Measurements from ENCODE around the gene KDM5B.
"Not testable (repeated sequence)": the region's sequence is repeated elsewhere in the genome, so short reads cannot be mapped to it uniquely, and the experiment has no call there.

The KDM5B gene

GRCh38 chr1:202728951-202729350, 79.3 kb downstream of the KDM5B start (continued):
- TF ChIP-seq ZSCAN5A (tag by site-specific recombination; IDR thresholded peaks at IDR 0.05) = no peak
- no peak for TF ChIP-seq ZSCAN23 (tag by site-specific recombination; IDR thresholded peaks at IDR 0.05)
- no peak for TF ChIP-seq ZNF664 (tag by site-specific recombination; IDR thresholded peaks at IDR 0.05)
- TF ChIP-seq SCRT2 (tag by site-specific recombination; IDR thresholded peaks at IDR 0.05) = no peak

GRCh38 chr1:202725526-202725925, 82.7 kb downstream of the KDM5B start:
- Histone ChIP-seq H3K9me3 (ENCODE audit: control insufficient read depth, insufficient read depth, low read depth, low read length) (no peaks in the 10 kb centered on the region), H3K27ac (ENCODE audit: extremely low read depth, low read depth, low read length) (no peak overlapping the region), H3K4me3 (ENCODE audit: low read depth, low read length) (no peak overlapping the region), H3K36me3 (ENCODE audit: control insufficient read depth in 2 of 2, insufficient read depth in 1 of 2, low read length in 2 of 2) (peaks cover 7 to 57% of the 10 kb centered on the region in 2 experiments), H3K4me1 (ENCODE audit: control insufficient read depth, insufficient read depth, low read length) (no peaks in the 10 kb centered on the region)
- CTCF ChIA-PET = interaction anchor here (0.6 to 1.8 kb wide), 7 partner anchors 9 to 536 kb away, joined by 3 to 7 read pairs (median 3); no protein-coding TSS in a partner anchor
- POLR2A ChIA-PET = no interaction called here
- TF ChIP-seq PRDM10 (tag by site-specific recombination; IDR thresholded peaks at IDR 0.05) (no peak), ZBTB44 (tag by site-specific recombination; IDR thresholded peaks at IDR 0.05) (no peak), TCF7L2 (IDR thresholded peaks at IDR 0.05; ENCODE audit: borderline replicate concordance, low read depth, low read length) (no peak)

GRCh38 chr1:202723708-202724107, 84.5 kb downstream of the KDM5B start:
- ChIA-PET POLR2A (no interaction called here), CTCF (no interaction called here)
- Histone ChIP-seq H3K36me3 (ENCODE audit: control insufficient read depth in 2 of 2, insufficient read depth in 1 of 2, low read length in 2 of 2) (peaks cover 7 to 39% of the 10 kb centered on the region in 2 experiments; a peak in 2 of 3 replicates), H3K27ac (ENCODE audit: extremely low read depth, low read depth, low read length) (no peak overlapping the region), H3K9me3 (ENCODE audit: control insufficient read depth, insufficient read depth, low read depth, low read length) (no peaks in the 10 kb centered on the region), H3K4me1 (ENCODE audit: control insufficient read depth, insufficient read depth, low read length) (no peaks in the 10 kb centered on the region), H3K4me3 (ENCODE audit: low read depth, low read length) (no peak overlapping the region)
- TF ChIP-seq KLF1 (tag by site-specific recombination; IDR thresholded peaks at IDR 0.05) = no peak
- TF ChIP-seq SP7 (tag by site-specific recombination; IDR thresholded peaks at IDR 0.05) = no peak
- TF ChIP-seq ZBTB1 (tag by site-specific recombination; IDR thresholded peaks at IDR 0.05) = no peak
- TF ChIP-seq ZBTB48 (tag by site-specific recombination; IDR thresholded peaks at IDR 0.05) = no peak
- no peak for TF ChIP-seq EGR2 (tag by site-specific recombination; IDR thresholded peaks at IDR 0.05; ENCODE audit: low read depth)
- TF ChIP-seq KLF16 (tag by site-specific recombination; IDR thresholded peaks at IDR 0.05) = no peak
- TF ChIP-seq ZNF747 (tag by site-specific recombination; IDR thresholded peaks at IDR 0.05) = no peak
- TF ChIP-seq GLIS1 (tag by site-specific recombination; IDR thresholded peaks at IDR 0.05) = no peak
- TF ChIP-seq ZNF596 (tag by site-specific recombination; IDR thresholded peaks at IDR 0.05) = no peak
- no peak for TF ChIP-seq ZNF24 (tag by site-specific recombination; IDR thresholded peaks at IDR 0.05)
- no peak for TF ChIP-seq ZNF146 (tag by site-specific recombination; IDR thresholded peaks at IDR 0.05)
- no peak for TF ChIP-seq ZNF639 (tag by site-specific recombination; IDR thresholded peaks at IDR 0.05)
- no peak for TF ChIP-seq ZNF214 (tag by site-specific recombination; IDR thresholded peaks at IDR 0.05; ENCODE audit: borderline replicate concordance)
- TF ChIP-seq ZNF513 (tag by site-specific recombination; IDR thresholded peaks at IDR 0.05) = no peak
- no peak for TF ChIP-seq ZNF23 (tag by site-specific recombination; IDR thresholded peaks at IDR 0.05; ENCODE audit: borderline replicate concordance)
- no peak for TF ChIP-seq BCL11A (tag by site-specific recombination; IDR thresholded peaks at IDR 0.05; ENCODE audit: low read depth)

- H3K9me3 ChIP-seq (ENCODE audit: control insufficient read depth, insufficient read depth, low read depth, low read length); H3K4me3 ChIP-seq (ENCODE audit: low read depth, low read length); CTCF ChIA-PET; H3K27ac ChIP-seq (ENCODE audit: extremely low read depth, low read depth, low read length); H3K4me1 ChIP-seq (ENCODE audit: control insufficient read depth, insufficient read depth, low read length); POLR2A ChIA-PET: not testable (repeated sequence)
- H3K36me3 ChIP-seq (ENCODE audit: control insufficient read depth in 2 of 2, insufficient read depth in 1 of 2, low read length in 2 of 2) = peaks cover 7 to 33% of the 10 kb centered on the region in 2 experiments; a peak in 2 of 3 replicates
Measured at GRCh38 chr1:202723046-202723445, 85.2 kb downstream of the KDM5B start.

All from HEK293 (cell line).